NCI-H2196 treated with DMSO at 0.1 percent for 48 hours (cell line): Measurements from ENCODE around the gene ALS2CL.

Source experiments
- DNase-seq: peaks from one replicate; lab custom pipeline; 2025; ENCODE audit not compliant: unreplicated experiment; lab: John Stamatoyannopoulos, UW

ALS2CL gene

GRCh38 chr3:46679681-46680080, 13.8 kb downstream of the ALS2CL start:
- DNase-seq, result no peak

- DNase-seq, result no peak
Observed at GRCh38 chr3:46678280-46678679, 15.2 kb downstream of the ALS2CL start.

GRCh38 chr3:46677411-46677726, 16.1 kb downstream of the ALS2CL start:
- DNase-seq, result no peak

- DNase-seq, result no peak
Observed at GRCh38 chr3:46676601-46677410, 16.7 kb downstream of the ALS2CL start.

GRCh38 chr3:46675843-46676567, 17.5 kb downstream of the ALS2CL start:
- no peak for DNase-seq

- DNase-seq, result no peak
Observed at GRCh38 chr3:46675426-46675825, 18.1 kb downstream of the ALS2CL start.

- no peak for DNase-seq
Observed at GRCh38 chr3:46674031-46674845, 19.2 kb downstream of the ALS2CL start.

GRCh38 chr3:46673151-46674030, 20.1 kb downstream of the ALS2CL start:
- DNase-seq, result no peak

- no peak for DNase-seq
Observed at GRCh38 chr3:46672349-46672695, 21.2 kb downstream of the ALS2CL start.

- DNase-seq, result no peak
Observed at GRCh38 chr3:46671541-46672348, 21.7 kb downstream of the ALS2CL start.

GRCh38 chr3:46670891-46671427, 22.5 kb downstream of the ALS2CL start:
- DNase-seq, result no peak

GRCh38 chr3:46670000-46670890, 23.2 kb downstream of the ALS2CL start:
- DNase-seq, result no peak

- DNase-seq, result no peak
Observed at GRCh38 chr3:46669191-46669999, 24.1 kb downstream of the ALS2CL start.

- DNase-seq, result no peak
Observed at GRCh38 chr3:46668591-46668990, 24.9 kb downstream of the ALS2CL start.

- DNase-seq, result no peak
Observed at GRCh38 chr3:46668116-46668515, 25.4 kb downstream of the ALS2CL start.

- DNase-seq, result no peak
Observed at GRCh38 chr3:46667657-46668056, 25.8 kb downstream of the ALS2CL start.

- DNase-seq, result no peak
Observed at GRCh38 chr3:46667061-46667621, 26.3 kb downstream of the ALS2CL start.

GRCh38 chr3:46666453-46666845, 27.0 kb downstream of the ALS2CL start:
- DNase-seq, result no peak
